T-helper 22 cell (primary cell): ENCODE measurements around the gene NDRG4.

Experiments used
- DNase-seq: peaks from one replicate; pipeline ENCODE4 v3.0.0-alpha.2; 2020; ENCODE audit warnings: low read depth

Gene NDRG4

DNA sequence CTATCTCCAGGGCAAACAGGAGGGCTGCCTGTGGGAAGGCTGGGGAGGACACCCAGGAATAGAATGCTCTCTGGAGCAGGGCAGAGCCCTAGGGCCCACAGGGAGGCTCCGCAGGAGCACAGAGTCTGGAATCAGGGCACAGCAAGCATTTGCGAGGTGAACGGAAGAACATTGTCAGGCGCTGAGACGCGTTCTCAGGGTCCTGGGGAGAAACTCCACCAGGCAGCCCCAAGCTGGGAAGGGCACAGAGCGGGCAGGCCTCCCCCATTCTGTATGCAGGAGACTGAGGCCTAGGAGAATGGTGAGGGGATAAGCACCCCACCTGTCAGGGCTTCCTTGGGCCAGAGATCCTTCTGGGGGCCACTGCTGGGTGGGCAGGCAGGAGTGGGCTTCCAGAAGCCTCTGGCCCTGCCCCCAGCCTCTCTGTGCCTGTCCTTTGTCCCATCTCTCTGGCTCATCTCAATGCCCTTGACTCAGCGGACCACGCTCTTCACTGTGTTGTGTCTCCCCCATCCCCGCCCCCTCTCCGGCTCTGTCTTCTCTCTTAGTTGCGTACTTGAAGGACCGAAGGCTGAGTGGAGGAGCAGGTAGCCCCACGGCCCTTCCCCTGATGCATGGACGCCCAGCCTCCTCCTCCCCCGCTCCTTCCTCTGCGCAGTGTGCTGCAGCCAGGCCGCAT lies 10.3 kb downstream of the NDRG4 start:
- DNase-seq, result no peak

GRCh38 chr16:58510776-58511628 lies 11.1 kb downstream of the NDRG4 start:
- no peak for DNase-seq

DNA sequence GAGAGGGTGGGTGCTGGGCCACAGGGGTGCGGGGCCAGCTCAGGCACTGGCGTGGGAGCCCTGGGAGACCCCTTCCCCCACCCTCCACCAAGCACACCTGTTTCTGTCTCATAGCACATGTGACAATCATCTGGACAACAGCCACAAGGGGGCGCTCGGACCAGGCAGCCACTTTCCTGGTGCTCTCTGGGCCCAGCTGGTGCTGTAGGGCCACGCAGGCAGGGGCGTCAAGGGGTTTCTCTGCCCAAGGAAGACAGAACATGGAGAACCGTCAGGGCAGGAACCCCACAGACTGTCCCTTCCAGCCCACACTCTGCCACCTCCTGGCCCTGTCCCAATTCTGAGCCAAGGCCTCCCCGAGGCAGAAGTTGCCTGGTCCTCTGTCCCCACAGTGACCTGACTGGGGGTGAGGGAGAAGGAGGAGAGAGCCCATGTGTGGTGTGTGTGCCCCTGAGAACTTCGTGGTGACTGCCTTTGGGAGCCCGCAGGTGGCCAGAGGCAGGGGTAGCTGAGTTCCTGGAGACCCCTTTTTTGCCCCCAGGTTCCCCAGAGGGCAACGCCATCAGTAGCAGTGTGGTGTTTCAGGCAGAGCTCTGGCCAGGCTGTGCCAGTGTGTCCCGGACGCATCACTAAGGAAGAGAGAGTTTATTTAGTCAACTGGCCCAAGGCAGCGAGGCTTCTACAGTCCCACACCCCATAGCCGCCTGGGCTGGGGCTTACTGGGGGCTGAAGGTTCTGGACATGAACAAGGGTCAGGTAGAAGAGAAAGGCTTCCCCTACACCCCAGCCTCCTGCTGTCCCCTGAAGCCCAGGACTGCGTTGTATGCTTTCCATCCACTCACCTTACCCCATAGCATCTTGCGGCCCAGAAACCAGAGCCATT lies 12.2 kb downstream of the NDRG4 start:
- peak; percentile 55 for DNase-seq

DNA sequence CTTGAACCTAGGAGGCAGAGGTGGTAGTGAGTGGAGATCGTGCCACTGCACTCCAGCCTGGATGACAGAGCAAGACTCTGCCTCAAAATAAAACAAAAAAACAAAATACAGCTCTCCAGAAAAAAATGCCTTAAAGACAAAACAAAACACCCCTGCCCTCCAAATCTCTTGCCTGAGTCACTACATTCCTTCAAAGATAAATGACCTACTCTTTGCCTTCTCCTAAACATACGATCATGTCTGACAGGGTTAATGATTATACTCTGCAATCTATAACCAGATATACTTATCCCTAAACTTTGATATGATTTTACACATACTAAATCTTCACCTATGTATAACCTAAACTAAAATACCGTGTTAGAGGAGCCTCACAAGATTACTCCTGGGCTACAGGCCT lies 13.9 kb downstream of the NDRG4 start:
- no peak for DNase-seq

GRCh38 chr16:58515125-58515870 lies 15.4 kb downstream of the NDRG4 start, which contains the start of gene SETD6:
Gene SETD6 (plus strand): TSS chr16:58515517. CDS start chr16:58515538, 21 bp downstream.
- DNase-seq, result peak; percentile 44

DNA sequence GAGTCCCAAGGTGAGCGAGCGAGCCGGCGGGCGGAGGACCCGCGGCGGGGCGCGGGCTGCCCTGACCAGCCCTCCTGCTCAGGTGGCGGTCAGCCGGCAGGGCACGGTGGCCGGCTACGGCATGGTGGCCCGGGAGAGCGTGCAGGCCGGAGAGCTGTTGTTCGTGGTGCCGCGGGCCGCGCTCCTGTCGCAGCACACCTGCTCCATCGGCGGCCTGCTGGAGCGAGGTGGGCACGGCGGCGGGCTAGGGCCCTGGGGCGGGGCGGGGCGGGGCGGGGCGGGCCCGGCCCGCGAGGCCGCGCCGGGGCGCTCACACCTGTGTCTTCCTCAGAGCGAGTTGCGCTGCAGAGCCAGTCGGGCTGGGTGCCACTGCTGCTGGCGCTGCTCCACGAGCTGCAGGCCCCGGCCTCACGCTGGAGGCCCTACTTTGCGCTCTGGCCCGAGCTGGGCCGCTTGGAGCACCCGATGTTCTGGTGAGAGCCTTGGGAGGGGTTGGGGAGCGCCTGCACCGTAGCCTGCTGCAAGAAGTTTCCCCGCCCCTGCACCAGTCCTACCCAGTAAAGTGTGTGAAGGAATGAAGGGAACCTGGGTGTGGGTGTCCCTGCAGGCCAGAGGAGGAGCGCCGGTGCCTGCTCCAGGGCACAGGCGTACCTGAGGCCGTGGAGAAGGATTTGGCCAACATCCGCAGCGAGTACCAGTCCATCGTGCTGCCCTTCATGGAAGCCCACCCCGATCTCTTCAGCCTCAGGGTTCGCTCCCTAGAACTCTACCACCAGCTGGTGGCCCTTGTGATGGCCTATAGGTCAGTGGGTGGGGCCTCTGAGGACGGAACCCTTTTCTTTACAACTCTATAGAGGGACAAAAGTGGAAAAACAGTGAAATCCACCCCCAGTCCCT lies 16.2 kb downstream of the NDRG4 start:
- peak; percentile 22 for DNase-seq

- DNase-seq, result no peak
Observed at GRCh38 chr16:58516768-58517107, 16.8 kb downstream of the NDRG4 start.

DNA sequence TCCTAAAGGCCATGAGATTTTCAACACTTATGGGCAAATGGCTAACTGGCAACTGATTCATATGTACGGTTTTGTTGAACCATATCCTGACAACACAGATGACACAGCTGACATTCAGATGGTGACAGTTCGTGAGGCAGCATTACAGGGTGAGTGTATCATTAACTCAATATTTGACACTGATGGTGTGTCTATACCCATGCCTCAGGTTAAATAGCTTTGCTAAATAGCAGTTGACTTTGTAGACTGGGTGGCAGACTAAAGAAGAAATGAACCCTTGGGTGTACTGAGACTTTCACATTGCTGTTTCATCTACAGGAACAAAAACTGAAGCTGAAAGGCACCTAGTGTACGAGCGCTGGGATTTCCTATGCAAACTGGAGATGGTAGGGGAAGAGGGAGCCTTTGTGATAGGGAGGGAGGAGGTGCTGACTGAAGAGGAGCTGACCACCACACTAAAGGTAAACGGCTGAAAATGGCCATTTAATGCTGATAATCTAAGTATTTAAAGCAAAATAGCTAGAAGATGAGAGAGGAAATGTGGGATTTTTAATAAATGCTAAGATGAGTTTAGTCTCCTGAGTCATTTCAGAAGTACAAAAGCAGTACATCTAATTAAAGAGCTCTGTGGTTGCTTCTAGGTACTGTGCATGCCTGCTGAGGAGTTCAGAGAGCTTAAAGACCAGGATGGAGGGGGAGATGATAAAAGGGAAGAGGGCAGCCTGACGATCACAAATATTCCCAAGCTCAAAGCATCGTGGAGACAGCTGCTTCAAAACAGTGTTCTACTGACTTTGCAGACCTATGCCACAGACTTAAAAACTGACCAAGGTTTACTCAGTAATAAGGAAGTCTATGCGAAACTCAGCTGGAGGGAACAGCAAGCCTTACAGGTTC lies 18.4 kb downstream of the NDRG4 start:
- no peak for DNase-seq

- no peak for DNase-seq
Observed at GRCh38 chr16:58518980-58519368, 19.0 kb downstream of the NDRG4 start.

GRCh38 chr16:58519707-58520106 lies 19.8 kb downstream of the NDRG4 start:
- DNase-seq, result no peak

DNA sequence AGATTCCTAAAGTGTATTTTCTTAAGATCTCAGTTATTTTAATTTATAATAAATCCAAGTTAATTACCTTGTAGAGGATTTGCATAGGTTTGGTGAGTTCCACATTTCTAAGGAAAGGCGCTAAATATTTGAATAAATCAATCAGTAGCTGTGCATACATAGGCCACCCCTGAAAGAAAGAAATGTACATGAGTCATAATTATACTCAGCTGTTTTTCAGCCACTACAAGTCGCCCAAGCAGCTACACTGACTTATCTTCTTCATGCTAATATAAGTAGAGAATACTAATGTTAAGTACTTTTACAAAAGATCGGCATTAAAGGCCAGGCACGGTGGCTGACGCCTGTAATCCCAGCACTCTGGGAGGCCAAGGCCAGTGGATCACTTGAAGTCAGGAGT lies 30.2 kb downstream of the NDRG4 start:
- no peak for DNase-seq

GRCh38 chr16:58532414-58532813 lies 32.5 kb downstream of the NDRG4 start:
- DNase-seq, result no peak

DNA sequence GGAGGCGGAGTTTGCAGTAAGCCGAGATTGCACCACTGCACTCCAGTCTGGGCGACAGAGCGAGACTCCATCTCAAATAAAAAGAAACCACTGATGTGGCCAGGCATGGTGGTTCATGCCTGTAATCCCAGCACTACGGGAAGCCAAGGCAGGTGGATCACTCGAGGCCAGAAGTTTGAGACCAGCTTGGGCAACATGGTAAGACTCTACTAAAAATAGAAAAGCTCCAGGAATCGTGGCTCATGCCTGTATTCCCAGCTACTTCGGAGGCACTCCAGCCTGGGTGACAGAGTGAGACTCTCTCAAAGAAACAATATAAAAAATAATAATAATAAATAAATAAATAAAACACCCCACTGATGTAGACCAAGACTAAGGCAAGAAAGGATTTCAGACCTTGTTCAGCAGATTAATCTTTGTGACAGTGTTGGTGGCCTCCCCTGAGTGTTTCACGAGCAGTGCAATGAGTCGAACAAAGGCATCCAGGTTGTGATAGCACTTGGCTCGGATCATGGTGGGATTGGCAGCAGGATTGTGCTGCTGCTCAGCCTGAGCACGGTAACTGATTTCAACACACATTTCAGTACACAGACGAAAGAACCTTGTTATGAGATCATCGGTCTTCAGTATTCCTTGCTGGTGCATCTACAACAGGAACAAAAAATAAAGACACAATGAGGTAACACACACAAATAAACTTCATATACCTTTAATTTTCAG lies 34.0 kb downstream of the NDRG4 start:
- DNase-seq, result no peak

DNA sequence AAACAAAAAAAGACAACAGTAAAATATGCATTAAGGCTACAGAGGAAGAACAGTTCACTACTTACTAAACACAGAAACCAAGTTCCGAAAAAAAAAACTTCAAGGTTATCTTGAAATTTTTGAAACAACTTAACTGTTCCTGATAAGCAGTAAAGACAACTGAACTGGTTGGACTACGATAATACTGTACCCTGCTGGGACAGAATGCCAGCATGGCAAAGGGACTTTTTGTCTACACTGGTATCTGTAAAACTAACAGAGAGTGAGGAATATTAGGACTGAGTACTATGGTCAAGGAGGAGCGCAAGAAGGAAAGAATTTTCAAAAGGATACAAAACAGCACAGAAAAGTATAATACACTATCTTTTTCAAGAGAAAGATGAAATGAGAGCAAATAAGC lies 35.2 kb downstream of the NDRG4 start:
- DNase-seq, result no peak

DNA sequence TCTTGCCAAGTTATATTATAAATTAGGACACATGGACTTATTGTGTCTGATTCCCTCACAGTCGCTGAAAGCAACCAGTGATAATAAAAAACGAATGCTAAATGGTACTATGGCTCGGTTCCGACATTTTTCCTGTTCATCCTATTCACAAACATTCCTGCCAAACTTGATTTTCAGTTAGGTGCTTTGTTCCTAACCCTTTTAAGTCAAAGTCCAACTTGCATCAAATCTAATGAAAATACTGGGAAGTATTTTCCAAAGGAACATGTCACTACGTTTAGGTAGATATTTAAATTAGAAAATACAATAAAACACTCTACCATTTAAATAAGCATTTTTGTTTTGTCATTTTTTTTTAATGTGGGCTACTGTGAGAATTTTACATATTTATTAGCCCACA lies 36.3 kb downstream of the NDRG4 start:
- DNase-seq, result no peak

DNA sequence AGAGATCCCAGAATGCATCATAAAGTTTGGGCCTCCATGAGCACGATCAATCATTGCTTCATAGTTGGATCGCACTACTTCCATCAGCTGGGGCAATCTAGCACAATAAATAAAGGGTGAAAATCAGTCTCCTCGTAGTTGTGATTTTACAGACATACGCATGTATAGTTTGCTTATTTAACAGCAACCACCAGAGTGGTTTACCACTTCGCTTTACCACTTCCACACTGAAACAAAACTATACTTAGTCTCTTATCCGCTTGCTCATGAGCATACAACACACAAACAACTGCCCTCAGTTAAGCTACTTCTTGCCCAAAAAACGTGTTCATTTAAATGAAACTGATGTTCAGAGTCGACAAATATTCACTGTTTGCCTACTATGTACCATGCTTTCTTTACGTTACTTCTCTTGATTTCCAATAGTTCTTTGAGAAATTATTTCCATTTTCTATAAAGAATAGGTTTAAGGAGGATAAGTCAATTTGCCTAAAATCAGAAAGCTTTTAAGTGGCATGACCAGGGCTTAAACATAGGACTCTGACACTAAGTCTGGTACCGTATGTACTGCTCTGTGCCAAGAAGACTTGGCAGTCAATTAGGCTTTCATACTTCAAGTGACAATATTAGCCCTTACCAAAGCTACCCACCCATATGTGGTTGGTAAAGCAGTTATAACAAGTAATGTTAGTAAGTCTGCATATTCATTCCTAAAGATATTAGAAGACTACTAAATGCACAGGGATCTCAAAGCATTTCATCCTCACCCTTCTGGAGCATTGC lies 37.4 kb downstream of the NDRG4 start:
- DNase-seq, result no peak

DNA sequence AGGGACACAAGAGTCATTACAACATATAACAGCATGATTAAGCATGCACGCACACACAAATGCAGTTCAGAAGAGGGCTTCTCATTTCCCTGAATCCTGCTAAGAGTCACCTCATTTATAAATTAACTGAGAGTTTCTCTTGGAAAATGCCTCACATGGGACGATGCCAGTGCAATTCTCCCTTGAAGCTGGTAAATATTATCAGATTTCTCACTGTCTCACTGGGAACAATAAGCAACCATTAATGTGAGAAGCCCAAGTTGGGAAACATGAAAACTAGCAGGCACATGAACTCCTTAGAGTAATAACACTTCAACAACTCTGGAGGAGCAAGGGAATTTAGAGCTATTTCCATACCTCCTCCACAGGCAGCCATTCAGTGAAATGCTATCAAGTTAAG lies 41.8 kb downstream of the NDRG4 start:
- no peak for DNase-seq

DNA sequence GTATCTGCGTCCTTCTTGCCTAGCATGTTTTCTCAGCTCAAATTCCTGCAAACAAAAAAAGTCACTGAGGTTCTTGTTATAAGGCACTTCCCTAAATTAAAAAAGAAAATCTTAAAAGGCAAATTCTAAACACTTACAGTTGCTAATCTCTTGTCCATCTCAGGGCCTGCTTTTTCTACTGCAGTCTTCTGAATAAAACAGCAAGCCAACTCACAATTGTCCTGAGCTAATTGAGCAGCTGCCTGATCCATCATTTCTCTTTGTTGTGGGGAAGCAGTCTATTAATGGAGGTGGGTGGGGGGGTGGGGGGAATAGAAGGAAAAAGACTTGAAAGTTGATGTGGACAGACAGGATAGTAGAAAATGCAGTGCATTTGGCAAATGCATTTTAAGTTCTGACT lies 42.3 kb downstream of the NDRG4 start:
- DNase-seq, result no peak
